Upper lobe of left lung (tissue), 6 donors: Measurements from ENCODE around the gene FHIT. TPM values are rescaled to one million over a fixed set of nuclear protein-coding genes. Genes with fewer than 3 reads are reported as not detected.

Experiments used
- ATAC-seq, 2 donors: fragments of 200-7000 bp; cut with Tn5 transposase; one replicate each; pipeline ENCODE4 v1.9.1; 2022; ENCODE audit warnings: mild to moderate bottlenecking in 2 of 2, moderate library complexity in 2 of 2; ENCODE audit not compliant: low FRiP score in 2 of 2
- DNase-seq, 2 donors: peaks; one replicate each; pipeline ENCODE4 v3.0.0-alpha.2; 2019 to 2020
- H3K27ac ChIP-seq, 4 donors: fragments of 200-600 bp; sonication (generic); one replicate each; pipeline ENCODE4 v1.5.1; 2016 to 2019
- H3K27me3 ChIP-seq, 4 donors: fragments of 200-600 bp; sonication (generic); one replicate each; pipeline ENCODE4 v1.5.1; 2017 to 2019
- H3K36me3 ChIP-seq, 4 donors: fragments of 200-600 bp; sonication (generic); one replicate each; pipeline ENCODE4 v1.5.1; 2016 to 2019
- H3K4me1 ChIP-seq, 4 donors: fragments of 200-600 bp; sonication (generic); one replicate each; pipeline ENCODE4 v1.5.1; 2018 to 2019
- H3K4me3 ChIP-seq, 4 donors: fragments of 200-600 bp; sonication (generic); one replicate each; pipeline ENCODE4 v1.5.1; 2017 to 2019; ENCODE audit warnings: mild to moderate bottlenecking in 2 of 4, moderate library complexity in 1 of 4
- H3K9me3 ChIP-seq, 4 donors: fragments of 200-600 bp; sonication (generic); one replicate each; pipeline ENCODE4 v1.5.1; 2018 to 2019
- EP300 ChIP-seq, 4 donors: sonication (generic); formaldehyde crosslinking; IDR thresholded peaks; one replicate each; pipeline ENCODE4 v1.5.1; 2017; ENCODE audit warnings: antibody characterized with exemption in 4 of 4, control low read depth in 2 of 4
- POLR2A ChIP-seq, 4 donors: fragments of 450-650 bp; IDR thresholded peaks; one replicate each; pipeline ENCODE4 v1.5.1; 2016 to 2017; ENCODE audit warnings: antibody characterized with exemption in 4 of 4, mild to moderate bottlenecking in 2 of 4
- POLR2AphosphoS5 ChIP-seq, 2 donors: sonication (generic); formaldehyde crosslinking; IDR thresholded peaks; one replicate each; pipeline ENCODE4 v1.5.1; 2017; ENCODE audit warnings: antibody characterized with exemption in 2 of 2
- whole genome bisulfite sequencing, 2 donors: methylation state at CpG; one replicate each; pipeline ENCODE4 v1.1.5; 2017 to 2018; 5-methylcytosine and 5-hydroxymethylcytosine counted together
- total RNA-seq, 6 donors: library from RNA; depleted of rRNA in 4 of 6; stranded (reverse); fragments of >200 nt in 4 of 6; gene quantifications; one replicate each; pipeline versions ENCODE4 v1.1.0 to v1.2.1, GENCODE V29; 2016 to 2021
- TF ChIP-seq, protein P1 (sequence below), 6 experiments: fragments of 450-650 bp in 4 of 6; fragments of 200-600 bp in 2 of 6; sonication (generic) in 2 of 6; IDR thresholded peaks; one replicate each; pipeline ENCODE4 v1.5.1; 2016 to 2019; ENCODE audit warnings: antibody characterized with exemption in 6 of 6
- donor health status: DM: no; HTN: no; CAD: no; lungs with moderate emphysema.
- donor health status: DM: no; HTN: yes; CAD: no; lungs with severe emphysema.

The FHIT gene
- total RNA-seq, 6 donors from 2014 or later = 6.8 to 56.6 (median 11.1) TPM

DNA sequence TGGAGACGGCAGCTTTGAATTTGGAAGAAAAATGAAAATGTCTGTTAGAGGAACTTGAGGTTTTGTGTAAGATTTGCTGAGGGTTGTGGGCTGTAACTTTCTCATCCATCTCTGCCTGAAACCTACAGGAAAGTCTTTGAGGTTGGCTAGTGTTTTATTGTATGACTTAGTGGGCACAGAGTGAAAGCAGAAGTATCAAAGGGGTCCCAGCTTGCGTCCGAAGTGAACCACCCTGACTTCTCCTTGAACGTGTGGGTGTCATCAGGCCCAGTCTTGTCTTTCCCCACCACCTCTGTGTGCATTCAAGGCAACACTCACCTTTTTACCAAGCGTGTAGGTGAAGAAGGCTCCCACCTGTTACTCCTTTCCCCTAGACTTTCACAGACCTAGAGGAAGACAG lies 1519.3 kb downstream of the FHIT start:
- H3K4me1 ChIP-seq = no peaks in the 10 kb centered on the region
- no peak overlapping the region for H3K4me3 ChIP-seq
- H3K27ac ChIP-seq = no peak overlapping the region
- ATAC-seq = no peak
- H3K9me3 ChIP-seq = no peaks in the 10 kb centered on the region
- DNase-seq = no peak
- no peaks in the 10 kb centered on the region for H3K27me3 ChIP-seq
- TF ChIP-seq, protein P1, sequence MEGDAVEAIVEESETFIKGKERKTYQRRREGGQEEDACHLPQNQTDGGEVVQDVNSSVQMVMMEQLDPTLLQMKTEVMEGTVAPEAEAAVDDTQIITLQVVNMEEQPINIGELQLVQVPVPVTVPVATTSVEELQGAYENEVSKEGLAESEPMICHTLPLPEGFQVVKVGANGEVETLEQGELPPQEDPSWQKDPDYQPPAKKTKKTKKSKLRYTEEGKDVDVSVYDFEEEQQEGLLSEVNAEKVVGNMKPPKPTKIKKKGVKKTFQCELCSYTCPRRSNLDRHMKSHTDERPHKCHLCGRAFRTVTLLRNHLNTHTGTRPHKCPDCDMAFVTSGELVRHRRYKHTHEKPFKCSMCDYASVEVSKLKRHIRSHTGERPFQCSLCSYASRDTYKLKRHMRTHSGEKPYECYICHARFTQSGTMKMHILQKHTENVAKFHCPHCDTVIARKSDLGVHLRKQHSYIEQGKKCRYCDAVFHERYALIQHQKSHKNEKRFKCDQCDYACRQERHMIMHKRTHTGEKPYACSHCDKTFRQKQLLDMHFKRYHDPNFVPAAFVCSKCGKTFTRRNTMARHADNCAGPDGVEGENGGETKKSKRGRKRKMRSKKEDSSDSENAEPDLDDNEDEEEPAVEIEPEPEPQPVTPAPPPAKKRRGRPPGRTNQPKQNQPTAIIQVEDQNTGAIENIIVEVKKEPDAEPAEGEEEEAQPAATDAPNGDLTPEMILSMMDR (IDR thresholded peaks at IDR 0.05) = no peak
- no peak for TF ChIP-seq POLR2AphosphoS5 (IDR thresholded peaks at IDR 0.05)
- no peak for TF ChIP-seq POLR2A (IDR thresholded peaks at IDR 0.05)
- TF ChIP-seq EP300 (IDR thresholded peaks at IDR 0.05) = no peak
- WGBS, 2 donors = 64 to 68% methylated on average over 5 of the region's 5 CpGs
- H3K36me3 ChIP-seq = no peaks in the 10 kb centered on the region

DNA sequence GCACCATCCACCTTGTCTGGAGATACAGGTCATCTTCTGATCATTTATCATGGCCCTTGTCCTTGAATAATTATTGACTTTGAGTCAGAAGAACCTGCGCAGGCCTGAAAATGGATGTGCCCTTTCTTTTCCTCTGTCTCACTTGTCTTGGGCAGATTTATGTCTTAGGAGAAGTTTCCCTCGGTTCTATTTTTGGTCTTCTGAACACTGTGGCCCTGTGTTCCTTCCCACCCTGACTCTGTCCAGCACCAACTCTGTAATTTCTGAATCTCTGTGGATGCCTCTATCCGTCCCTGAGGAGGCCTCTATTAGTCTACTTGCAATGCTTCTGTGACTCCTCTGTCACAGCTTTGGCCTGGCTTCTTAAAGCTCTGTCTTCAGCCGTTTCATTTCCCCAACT lies 1520.7 kb downstream of the FHIT start:
- Histone ChIP-seq H3K27me3 (no peaks in the 10 kb centered on the region), H3K27ac (no peak overlapping the region), H3K36me3 (no peaks in the 10 kb centered on the region), H3K9me3 (no peaks in the 10 kb centered on the region), H3K4me3 (no peak overlapping the region), H3K4me1 (no peaks in the 10 kb centered on the region)
- DNase-seq (no peak), ATAC-seq (no peak)
- 79 to 88% methylated on average over 4 of the region's 4 CpGs for WGBS, 2 donors
- TF ChIP-seq EP300 (IDR thresholded peaks at IDR 0.05) (no peak), POLR2AphosphoS5 (IDR thresholded peaks at IDR 0.05) (no peak), POLR2A (IDR thresholded peaks at IDR 0.05) (no peak)
- TF ChIP-seq, protein P1 (IDR thresholded peaks at IDR 0.05) = no peak

DNA sequence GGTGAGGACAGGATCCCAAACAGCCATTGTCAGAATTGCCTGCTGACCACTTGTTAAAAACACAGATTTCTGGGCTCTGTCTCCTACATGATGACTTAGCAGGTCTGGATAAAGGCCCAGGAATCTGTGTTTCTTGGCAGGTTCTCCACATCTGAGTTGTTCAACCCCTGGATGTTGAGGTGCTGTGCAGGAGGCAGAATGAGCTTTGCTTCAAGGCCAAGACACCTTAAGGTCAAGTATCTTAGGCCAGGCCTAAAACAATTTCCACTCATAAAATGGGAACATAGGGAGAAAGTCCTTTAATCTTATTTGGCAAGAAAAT lies 1522.7 kb downstream of the FHIT start:
- Histone ChIP-seq H3K4me1 (no peaks in the 10 kb centered on the region), H3K36me3 (no peaks in the 10 kb centered on the region), H3K27ac (no peak overlapping the region), H3K9me3 (no peaks in the 10 kb centered on the region), H3K4me3 (no peak overlapping the region), H3K27me3 (no peaks in the 10 kb centered on the region)
- no peak for DNase-seq
- ATAC-seq = no peak
- TF ChIP-seq EP300 (IDR thresholded peaks at IDR 0.05) = no peak
- no peak for TF ChIP-seq POLR2A (IDR thresholded peaks at IDR 0.05)
- TF ChIP-seq, protein P1 (IDR thresholded peaks at IDR 0.05) = no peak

DNA sequence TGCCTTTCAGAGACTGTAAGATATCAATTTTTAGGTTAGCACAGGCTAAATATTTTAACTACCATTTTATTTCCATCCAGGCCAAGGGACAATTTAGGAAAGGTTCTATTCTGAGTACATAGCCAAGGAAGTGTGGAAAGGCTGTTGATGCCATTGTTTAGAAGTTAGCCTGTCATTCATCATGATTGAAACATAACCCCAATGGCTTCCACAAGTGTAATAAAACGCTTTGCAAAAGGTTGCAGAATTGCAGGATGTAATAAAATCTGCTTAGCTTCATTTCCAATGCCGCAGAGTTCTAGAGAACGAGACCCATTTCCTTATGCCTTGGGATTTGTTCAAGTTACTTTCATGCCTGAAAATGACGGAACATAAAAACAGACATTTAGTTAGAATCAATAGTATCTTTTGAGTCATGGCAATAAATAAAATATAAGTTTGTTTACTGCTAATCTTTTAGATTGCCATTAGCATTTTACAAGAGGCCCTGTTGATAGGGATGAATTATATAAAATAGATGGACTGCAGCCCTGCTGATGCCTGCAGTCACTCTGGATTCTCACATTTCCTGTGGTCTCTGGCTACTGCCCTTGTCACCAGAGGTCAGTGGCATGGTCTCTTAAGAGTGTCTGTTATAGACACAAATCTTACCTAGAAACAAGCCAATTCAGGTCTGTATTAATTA lies 1523.2 kb downstream of the FHIT start:
- Histone ChIP-seq H3K4me1 (no peaks in the 10 kb centered on the region), H3K9me3 (no peaks in the 10 kb centered on the region), H3K27ac (no peak overlapping the region), H3K27me3 (no peaks in the 10 kb centered on the region), H3K4me3 (no peak overlapping the region), H3K36me3 (no peaks in the 10 kb centered on the region)
- DNase-seq (no peak), ATAC-seq (no peak)
- TF ChIP-seq EP300 (IDR thresholded peaks at IDR 0.05) (no peak), POLR2A (IDR thresholded peaks at IDR 0.05) (no peak), POLR2AphosphoS5 (IDR thresholded peaks at IDR 0.05) (no peak)
- TF ChIP-seq, protein P1 (IDR thresholded peaks at IDR 0.05) = no peak
- 69 to 77% methylated on average over 4 of the region's 4 CpGs for WGBS, 2 donors

DNA sequence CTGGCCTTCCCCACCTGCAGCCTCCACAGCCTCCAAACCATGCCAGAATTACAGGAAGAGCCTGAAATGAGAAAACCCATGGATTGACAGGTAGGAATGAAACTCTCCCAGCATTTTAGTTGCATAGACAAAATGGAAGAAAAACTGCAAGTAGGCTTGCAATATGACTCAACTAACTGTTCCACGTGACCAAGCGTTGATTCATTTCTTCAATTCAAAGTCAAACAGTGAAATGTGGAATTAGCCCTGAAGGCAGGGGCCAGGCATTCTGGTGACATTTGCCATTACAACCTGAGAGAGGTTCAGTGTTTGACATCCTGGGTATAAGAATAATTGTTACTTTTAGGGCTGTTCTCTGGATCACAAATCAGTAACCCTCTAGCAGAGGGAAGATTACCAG lies 1525.0 kb downstream of the FHIT start:
- WGBS, 2 donors = 87 to 97% methylated on average over 2 of the region's 2 CpGs

More for the DNA sequence above, 1525.0 kb downstream of the FHIT start:
- Histone ChIP-seq H3K27ac (no peak overlapping the region), H3K36me3 (no peaks in the 10 kb centered on the region), H3K27me3 (no peaks in the 10 kb centered on the region), H3K4me1 (no peaks in the 10 kb centered on the region), H3K9me3 (no peaks in the 10 kb centered on the region), H3K4me3 (no peak overlapping the region)
- TF ChIP-seq, protein P1 (IDR thresholded peaks at IDR 0.05) = no peak
- TF ChIP-seq POLR2A (IDR thresholded peaks at IDR 0.05) (no peak), EP300 (IDR thresholded peaks at IDR 0.05) (no peak), POLR2AphosphoS5 (IDR thresholded peaks at IDR 0.05) (no peak)
- ATAC-seq (no peak), DNase-seq (no peak)
